GM12878 (cell line): ENCODE measurements around the gene TFR2. TPM values are rescaled to one million over a fixed set of nuclear protein-coding genes. Genes with fewer than 3 reads are reported as not detected.

Experiments
- CEBPZ ChIP-seq: fragments of 150-350 bp; IDR thresholded peaks from 2 replicates; pipeline ENCODE4 v1.6.1; 2016; ENCODE audit warnings: low read depth, low read length
- DPF2 ChIP-seq: fragments of 450-650 bp; IDR thresholded peaks from 2 replicates; pipeline ENCODE4 v1.6.1; 2017; ENCODE audit warnings: mild to moderate bottlenecking
- EGR1 ChIP-seq, 2 experiments: IDR thresholded peaks; 1 replicate in 1 of 2; 2 replicates in 1 of 2; pipeline ENCODE4 v1.6.1; 2011 to 2012; ENCODE audit warnings: low read depth in 2 of 2, low read length in 2 of 2, borderline replicate concordance in 1 of 2, mild to moderate bottlenecking in 1 of 2, moderate library complexity in 1 of 2
- EP300 ChIP-seq, 2 experiments: fragments of 150-350 bp in 1 of 2; IDR thresholded peaks; 2 replicates each; pipeline ENCODE4 v1.6.1; 2011 to 2012; ENCODE audit warnings: low read depth in 2 of 2, low read length in 2 of 2, borderline replicate concordance in 1 of 2, improper control_type of control experiment in 1 of 2, inconsistent platforms in 1 of 2; ENCODE audit not compliant: control insufficient read depth in 1 of 2
- ESRRA ChIP-seq: IDR thresholded peaks from 2 replicates; pipeline ENCODE4 v1.6.1; 2012; ENCODE audit warnings: mild to moderate bottlenecking, low read length, improper control_type of control experiment
- FOXK2 ChIP-seq: fragments of 450-650 bp; IDR thresholded peaks from 2 replicates; pipeline ENCODE4 v1.6.1; 2017; ENCODE audit warnings: mild to moderate bottlenecking, moderate library complexity
- GATAD2B ChIP-seq: fragments of 450-650 bp; conservative IDR thresholded peaks from 2 replicates; pipeline ENCODE4 v1.6.1; 2017; ENCODE audit warnings: low read depth, mild to moderate bottlenecking, moderate library complexity
- HDGF ChIP-seq: fragments of 450-650 bp; IDR thresholded peaks from 2 replicates; pipeline ENCODE4 v1.6.1; 2016; ENCODE audit warnings: antibody characterized with exemption
- JUND ChIP-seq: IDR thresholded peaks from 2 replicates; pipeline ENCODE4 v1.6.1; 2012; ENCODE audit warnings: low read depth, mild to moderate bottlenecking, low read length, improper control_type of control experiment, moderate library complexity
- MYC ChIP-seq: IDR thresholded peaks from 2 replicates; pipeline ENCODE4 v1.6.1; 2011; ENCODE audit warnings: mild to moderate bottlenecking, low read length, moderate library complexity, inconsistent platforms; ENCODE audit not compliant: insufficient read depth, insufficient replicate concordance, insufficient read length, severe bottlenecking
- NFYB ChIP-seq: IDR thresholded peaks from 2 replicates; pipeline ENCODE4 v1.6.1; 2011; ENCODE audit warnings: low read depth, mild to moderate bottlenecking, low read length, improper control_type of control experiment, moderate library complexity; ENCODE audit not compliant: insufficient read depth
- PBX3 ChIP-seq: IDR thresholded peaks from 2 replicates; pipeline ENCODE4 v1.6.1; 2011; ENCODE audit warnings: mild to moderate bottlenecking, low read depth, low read length, moderate library complexity; ENCODE audit not compliant: insufficient replicate concordance
- RFX5 ChIP-seq: IDR thresholded peaks from 2 replicates; pipeline ENCODE4 v1.6.1; 2011; ENCODE audit warnings: low read depth, low read length, improper control_type of control experiment
- SIN3A ChIP-seq: IDR thresholded peaks from 2 replicates; pipeline ENCODE4 v1.6.1; 2012; ENCODE audit warnings: low read depth, low read length, improper control_type of control experiment
- SMARCA5 ChIP-seq: fragments of 450-650 bp; IDR thresholded peaks from 2 replicates; pipeline ENCODE4 v1.6.1; 2017; ENCODE audit warnings: mild to moderate bottlenecking
- SP1 ChIP-seq: IDR thresholded peaks from one replicate; pipeline ENCODE4 v1.6.1; 2011; ENCODE audit warnings: low read depth, low read length
- WRNIP1 ChIP-seq: IDR thresholded peaks from 2 replicates; pipeline ENCODE4 v1.6.1; 2011; ENCODE audit warnings: low read depth, low read length, improper control_type of control experiment, borderline replicate concordance
- YBX1 ChIP-seq: fragments of 450-650 bp; IDR thresholded peaks from 2 replicates; pipeline ENCODE4 v1.6.1; 2016; ENCODE audit warnings: antibody characterized with exemption
- ZBED1 ChIP-seq: IDR thresholded peaks from 2 replicates; pipeline ENCODE4 v1.6.1; 2016; ENCODE audit warnings: borderline replicate concordance
- ZNF217 ChIP-seq: fragments of 450-650 bp; IDR thresholded peaks from 2 replicates; pipeline ENCODE4 v1.6.1; 2017; ENCODE audit warnings: antibody characterized with exemption, mild to moderate bottlenecking
- polyA plus RNA-seq, 11 experiments: library from polyadenylated mRNA; depleted of rRNA in 4 of 11; unstranded in 6 of 11; stranded (reverse) in 5 of 11; fragments of >200 nt; fragmentation: Nextera tagmentation in 4 of 11; fragmentation: Illumina TruSeq in 1 of 11; extraction: Ambion mirVana in 4 of 11; extraction: Trizol in 1 of 11; gene quantifications; 1 replicate in 1 of 11; 2 replicates in 10 of 11; pipeline versions ENCODE4 v1.2.1 to v1.2.3, GENCODE V29; 2011 to 2016; ENCODE audit warnings: inconsistent platforms in 2 of 11, missing spikeins in 2 of 11, low read depth in 1 of 11
- total RNA-seq, 4 experiments: library from RNA; depleted of rRNA in 3 of 4; stranded (reverse); fragments of >200 nt in 3 of 4; fragmentation: Illumina TruSeq in 1 of 4; extraction: Trizol in 1 of 4; gene quantifications; 2 replicates each; pipeline versions ENCODE4 v1.2.1 to v1.2.3, GENCODE V29; 2013 to 2021
- TF ChIP-seq, protein P1 (sequence below): IDR thresholded peaks from 2 replicates; pipeline ENCODE4 v1.6.1; 2011; ENCODE audit warnings: low read depth, low read length, improper control_type of control experiment, borderline replicate concordance
- TF ChIP-seq, protein P2 (sequence below): fragments of 450-650 bp; IDR thresholded peaks from 2 replicates; pipeline ENCODE4 v1.6.1; 2018; ENCODE audit warnings: borderline replicate concordance, mild to moderate bottlenecking; ENCODE audit not compliant: partially characterized antibody

TFR2 gene
- total and polyA plus RNA-seq, 10 of the 15 experiments (the other 5 are each of a cell fraction or from before 2014, with no cell fraction given), result 0.30 to 7.2 (median 1.8) TPM

DNA sequence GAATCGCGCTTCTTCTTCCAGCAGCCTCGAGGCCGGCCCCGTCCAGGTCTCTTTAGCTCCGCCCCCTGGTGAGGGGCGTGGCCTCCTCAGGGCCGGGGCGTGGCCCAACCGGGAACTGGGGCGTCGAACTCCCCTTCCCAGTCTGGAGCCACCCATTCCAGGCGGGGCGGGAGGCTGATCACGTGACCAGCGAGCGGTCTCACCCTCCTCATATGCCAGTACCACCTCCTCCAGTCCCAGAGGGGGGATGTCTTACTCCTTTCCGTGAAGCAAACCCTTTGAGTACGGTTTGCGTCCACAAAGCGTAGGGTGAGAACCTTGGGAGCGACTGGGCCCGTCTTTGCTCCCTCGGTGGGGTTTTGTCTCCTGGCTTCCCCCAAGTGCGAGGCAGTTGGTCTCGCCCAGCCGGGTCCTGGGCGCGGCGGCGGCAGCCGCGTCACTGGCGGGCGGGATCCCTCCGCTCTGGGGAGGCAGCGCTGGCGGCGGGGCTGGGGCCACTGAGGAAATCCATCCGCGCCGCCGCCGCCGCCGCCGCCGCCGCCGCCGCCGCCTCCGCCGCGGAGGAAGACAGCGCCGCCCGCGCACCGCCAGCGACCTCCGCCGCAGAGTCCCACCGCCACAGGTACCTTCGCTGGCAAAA is 32.1 kb upstream of the TFR2 start, which contains the start of gene GNB2 (continued):
- TF ChIP-seq HDGF (peak; percentile 96), WRNIP1 (0 out of 2 replicates have a peak, but pooled peaks have one; percentile 86), YBX1 (no peak), FOXK2 (peak; percentile 99), EGR1 (IDR thresholded peaks at IDR 0.05; ENCODE audit: borderline replicate concordance in 1 of 2, low read depth in 2 of 2, low read length in 2 of 2) (0 out of 3 replicates have a peak, but pooled peaks of 1 of the 2 experiments have one; percentile 37), ZBED1 (no peak), EP300 (IDR thresholded peaks at IDR 0.05; ENCODE audit: borderline replicate concordance in 1 of 2, control insufficient read depth in 1 of 2, low read depth in 2 of 2, low read length in 2 of 2) (0 out of 4 replicates have a peak, but pooled peaks of 1 of the 2 experiments have one; percentile 37), SMARCA5 (peak; percentile 95), GATAD2B (peak; percentile 99), SP1 (peak; percentile 72), CEBPZ (no peak), SIN3A (0 out of 2 replicates have a peak, but pooled peaks have one; percentile 54), DPF2 (peak; percentile 94), ESRRA (no peak), RFX5 (0 out of 2 replicates have a peak, but pooled peaks have one; percentile 28), NFYB (no peak), ZNF217 (peak; percentile 89), PBX3 (peak; percentile 78), JUND (peak; percentile 100), MYC (peak; percentile 73)
- TF ChIP-seq, protein P1, sequence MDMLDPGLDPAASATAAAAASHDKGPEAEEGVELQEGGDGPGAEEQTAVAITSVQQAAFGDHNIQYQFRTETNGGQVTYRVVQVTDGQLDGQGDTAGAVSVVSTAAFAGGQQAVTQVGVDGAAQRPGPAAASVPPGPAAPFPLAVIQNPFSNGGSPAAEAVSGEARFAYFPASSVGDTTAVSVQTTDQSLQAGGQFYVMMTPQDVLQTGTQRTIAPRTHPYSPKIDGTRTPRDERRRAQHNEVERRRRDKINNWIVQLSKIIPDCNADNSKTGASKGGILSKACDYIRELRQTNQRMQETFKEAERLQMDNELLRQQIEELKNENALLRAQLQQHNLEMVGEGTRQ, result peak; percentile 89
- TF ChIP-seq, protein P2, sequence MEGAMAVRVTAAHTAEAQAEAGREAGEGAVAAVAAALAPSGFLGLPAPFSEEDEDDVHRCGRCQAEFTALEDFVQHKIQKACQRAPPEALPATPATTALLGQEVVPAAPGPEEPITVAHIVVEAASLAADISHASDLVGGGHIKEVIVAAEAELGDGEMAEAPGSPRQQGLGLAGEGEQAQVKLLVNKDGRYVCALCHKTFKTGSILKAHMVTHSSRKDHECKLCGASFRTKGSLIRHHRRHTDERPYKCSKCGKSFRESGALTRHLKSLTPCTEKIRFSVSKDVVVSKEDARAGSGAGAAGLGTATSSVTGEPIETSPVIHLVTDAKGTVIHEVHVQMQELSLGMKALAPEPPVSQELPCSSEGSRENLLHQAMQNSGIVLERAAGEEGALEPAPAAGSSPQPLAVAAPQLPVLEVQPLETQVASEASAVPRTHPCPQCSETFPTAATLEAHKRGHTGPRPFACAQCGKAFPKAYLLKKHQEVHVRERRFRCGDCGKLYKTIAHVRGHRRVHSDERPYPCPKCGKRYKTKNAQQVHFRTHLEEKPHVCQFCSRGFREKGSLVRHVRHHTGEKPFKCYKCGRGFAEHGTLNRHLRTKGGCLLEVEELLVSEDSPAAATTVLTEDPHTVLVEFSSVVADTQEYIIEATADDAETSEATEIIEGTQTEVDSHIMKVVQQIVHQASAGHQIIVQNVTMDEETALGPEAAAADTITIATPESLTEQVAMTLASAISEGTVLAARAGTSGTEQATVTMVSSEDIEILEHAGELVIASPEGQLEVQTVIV, result peak; percentile 71
